HG03460 (cell line): ENCODE results near the gene SPDYE2.
"Not testable (repeated sequence)": the region's sequence is repeated elsewhere in the genome, so short reads cannot be mapped to it uniquely, and the experiment has no call there.

Source experiments
- ATAC-seq: cut with Tn5 transposase; IDR thresholded peaks from one replicate; pipeline ENCODE4 v1.9.1; 2021; ENCODE audit not compliant: unreplicated experiment

SPDYE2 gene

DNA sequence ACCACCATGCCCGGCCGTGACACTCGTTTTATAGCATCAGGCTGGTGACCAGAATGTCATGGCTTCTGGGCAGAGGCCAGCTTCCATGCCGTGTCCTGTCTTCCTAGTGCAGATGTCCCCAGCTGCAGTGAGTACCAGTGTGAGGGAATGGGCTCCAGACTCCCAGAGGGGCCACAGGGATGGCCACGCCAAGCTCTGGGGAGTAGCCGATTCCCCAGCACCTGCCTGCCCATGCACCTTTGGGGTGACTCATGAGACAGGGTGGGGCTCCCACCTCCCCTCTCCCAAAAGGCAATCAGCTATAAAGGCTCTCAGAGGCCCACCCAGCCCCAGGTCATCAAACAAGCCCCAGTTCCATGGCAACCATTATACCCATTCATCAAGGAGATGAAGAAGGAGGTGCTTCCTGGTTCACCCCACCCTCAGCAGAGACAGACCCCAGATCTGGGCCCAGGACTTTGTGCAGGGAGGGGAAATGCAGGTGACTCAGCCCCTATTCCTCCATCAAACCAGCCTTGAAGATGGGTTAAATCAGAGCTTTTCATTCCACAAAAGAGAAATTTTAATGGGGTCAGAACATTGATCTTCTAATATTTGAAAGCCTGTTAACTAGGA is at the start of gene SPDYE2:
SPDYE2 (plus strand) TSS at position 419 of the 615 bp plus-strand sequence. CDS start 2,030 bp downstream, outside the sequence.
- ATAC-seq, result not testable (repeated sequence)

DNA sequence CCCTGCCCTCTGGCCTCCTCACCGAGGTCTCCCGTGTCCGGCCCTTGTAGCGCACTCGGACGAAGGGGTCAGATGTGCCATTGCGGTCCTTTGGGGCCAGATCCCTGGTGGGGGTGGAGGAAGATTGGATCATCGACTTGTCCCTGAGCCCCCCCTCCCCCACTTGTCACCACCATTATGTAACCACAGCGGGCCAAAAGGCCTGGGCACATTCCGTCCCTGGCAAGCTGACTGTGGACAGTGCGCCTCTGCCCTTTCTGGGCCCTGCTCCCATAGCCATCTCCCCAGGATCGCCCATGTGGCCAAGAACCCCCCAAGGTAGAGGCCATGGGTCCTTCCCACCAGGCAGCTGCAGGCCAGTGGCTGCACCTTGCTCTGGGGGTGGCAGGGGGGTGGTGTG is 47.9 kb upstream of the SPDYE2 start:
- ATAC-seq, result not testable (repeated sequence)

- not testable (repeated sequence) for ATAC-seq
Observed at GRCh38 chr7:102505298-102506185, 45.5 kb upstream of the SPDYE2 start.

DNA sequence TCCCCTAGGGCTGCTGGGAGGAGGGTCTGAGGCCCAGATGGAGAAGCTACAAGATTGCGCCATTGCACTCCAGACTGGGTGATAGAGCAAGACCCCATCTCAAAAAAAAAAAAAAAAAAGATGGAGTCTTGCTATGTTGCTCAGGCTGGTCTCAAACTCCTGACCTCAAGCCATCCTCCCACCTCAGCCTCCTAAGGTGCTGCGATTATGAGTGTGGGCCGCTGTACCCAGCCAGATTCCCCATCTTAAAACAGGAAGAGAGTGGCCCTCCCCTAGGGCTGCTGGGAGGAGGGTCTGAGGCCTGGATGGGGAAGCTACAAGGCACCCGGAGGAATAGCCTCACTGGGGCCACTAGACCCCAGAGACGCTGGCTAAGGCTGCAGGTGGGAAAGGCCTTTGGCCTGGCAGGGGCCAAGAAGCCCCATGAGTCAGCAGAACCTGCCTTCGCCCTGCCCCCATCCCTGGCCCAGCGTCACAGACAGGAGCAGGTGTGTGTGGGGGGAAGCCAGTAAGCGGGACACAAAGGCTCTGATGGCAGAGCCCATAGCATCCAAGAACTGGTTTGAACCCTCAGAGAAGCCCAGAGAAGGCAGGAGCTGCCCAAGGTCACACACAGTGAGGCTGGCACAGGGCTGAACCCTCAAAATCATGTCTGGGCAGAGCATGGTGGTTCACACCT is 43.5 kb upstream of the SPDYE2 start:
- ATAC-seq, result not testable (repeated sequence)

- not testable (repeated sequence) for ATAC-seq
Observed at GRCh38 chr7:102510575-102510974, 40.5 kb upstream of the SPDYE2 start.

GRCh38 chr7:102511860-102512522 is 39.0 kb upstream of the SPDYE2 start:
- ATAC-seq, result peak; percentile 37

DNA sequence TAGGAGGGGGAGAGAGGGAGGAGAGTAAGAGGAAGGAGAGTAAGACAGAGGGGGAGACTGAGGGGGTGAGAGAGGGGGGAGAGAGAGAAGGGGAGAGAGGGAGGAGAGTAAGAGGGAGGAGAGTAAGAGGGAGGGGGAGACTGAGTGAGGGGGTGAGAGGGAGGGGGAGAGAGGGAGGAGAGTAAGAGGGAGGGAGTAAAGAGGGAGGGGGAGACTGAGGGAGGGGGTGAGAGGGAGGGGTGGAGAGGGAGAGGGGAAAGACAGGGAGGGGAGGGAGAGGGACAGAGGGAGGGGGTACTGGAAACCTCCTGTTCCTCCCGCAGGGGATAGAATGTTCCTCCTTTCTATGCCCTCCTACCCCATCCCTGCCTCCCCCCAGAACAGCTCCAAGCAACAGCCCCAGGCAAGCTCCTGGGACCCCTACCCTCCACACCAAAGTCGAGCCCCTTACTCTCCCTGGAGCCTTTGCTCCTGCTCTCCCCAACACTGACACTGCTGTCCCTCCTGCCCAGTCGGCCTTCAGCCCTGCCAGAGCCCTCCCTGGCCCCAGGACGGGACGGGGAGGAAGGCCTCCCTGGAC is 38.3 kb upstream of the SPDYE2 start:
- ATAC-seq, result not testable (repeated sequence)

DNA sequence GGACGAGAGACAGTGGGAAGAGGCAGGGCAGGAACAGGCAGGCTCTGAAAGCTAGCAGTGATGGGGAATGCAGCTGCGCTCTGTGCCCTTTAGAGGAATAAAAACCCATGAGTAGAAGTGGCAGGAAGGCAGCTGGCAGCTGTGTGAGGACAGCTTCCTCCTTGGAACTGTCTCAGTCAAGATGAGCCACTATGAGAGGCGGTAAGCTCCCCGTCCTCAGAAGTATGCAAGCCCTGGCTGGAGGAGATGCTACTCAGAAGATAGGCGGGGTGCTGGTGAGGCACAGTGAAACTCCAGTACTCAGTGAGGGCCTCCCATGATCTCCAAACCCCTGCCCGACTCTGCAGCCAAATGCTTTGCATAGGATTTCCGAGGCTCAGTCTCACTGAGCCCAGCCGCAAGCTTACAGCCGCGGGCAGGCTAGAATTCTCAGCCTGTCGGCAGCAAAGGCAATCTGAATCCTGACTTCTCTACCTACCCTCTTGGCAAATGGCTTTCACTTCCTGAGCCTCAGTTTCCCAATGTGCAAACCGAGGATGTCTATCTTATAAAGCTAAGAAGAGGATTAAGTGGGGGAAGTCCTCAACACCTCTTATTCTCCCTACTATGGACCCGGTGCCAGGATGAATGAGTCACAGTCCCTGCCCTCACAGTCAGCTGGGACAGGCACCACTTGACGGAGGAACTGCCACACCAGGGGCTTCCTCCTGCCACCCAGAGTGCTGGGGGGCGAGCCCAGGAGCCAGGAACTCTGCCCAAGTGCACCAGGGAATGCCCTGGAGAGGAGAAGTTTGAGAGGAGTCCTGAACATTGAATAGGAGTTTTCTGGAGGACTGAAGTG is 35.9 kb upstream of the SPDYE2 start:
- peak; percentile 67 for ATAC-seq

GRCh38 chr7:102515889-102516288 is 35.1 kb upstream of the SPDYE2 start:
- not testable (repeated sequence) for ATAC-seq

DNA sequence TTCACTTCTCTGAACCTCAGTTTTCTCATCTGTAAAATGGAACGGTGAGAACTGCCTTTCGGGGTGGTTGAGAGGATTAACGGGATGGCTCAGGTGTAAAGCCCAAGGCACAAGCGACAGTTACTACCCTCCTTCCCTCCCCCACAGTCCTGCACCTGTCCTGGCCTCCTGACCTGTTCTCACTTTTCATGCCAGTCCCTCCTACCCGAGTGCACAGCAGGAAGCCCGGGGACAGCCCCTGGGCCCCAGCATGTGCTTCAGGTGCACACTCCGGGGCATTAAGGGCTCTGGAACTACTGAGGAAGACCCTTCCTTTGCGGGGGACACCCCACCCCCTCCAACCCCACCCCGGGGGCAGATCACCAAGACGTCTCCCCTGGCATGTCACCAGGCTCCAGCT is 34.1 kb upstream of the SPDYE2 start:
- ATAC-seq, result not testable (repeated sequence)

GRCh38 chr7:102517550-102518147 is 33.4 kb upstream of the SPDYE2 start, which contains the start of gene RASA4B:
Gene RASA4B, minus strand, starts transcription at chr7:102517777. Its CDS starts 67 bp downstream, at chr7:102517710.
- peak; percentile 59 for ATAC-seq

GRCh38 chr7:102520797-102521196 is 30.2 kb upstream of the SPDYE2 start:
- not testable (repeated sequence) for ATAC-seq

GRCh38 chr7:102524803-102525202 is 26.2 kb upstream of the SPDYE2 start:
- ATAC-seq, result not testable (repeated sequence)

GRCh38 chr7:102527182-102527581 is 23.8 kb upstream of the SPDYE2 start:
- not testable (repeated sequence) for ATAC-seq

DNA sequence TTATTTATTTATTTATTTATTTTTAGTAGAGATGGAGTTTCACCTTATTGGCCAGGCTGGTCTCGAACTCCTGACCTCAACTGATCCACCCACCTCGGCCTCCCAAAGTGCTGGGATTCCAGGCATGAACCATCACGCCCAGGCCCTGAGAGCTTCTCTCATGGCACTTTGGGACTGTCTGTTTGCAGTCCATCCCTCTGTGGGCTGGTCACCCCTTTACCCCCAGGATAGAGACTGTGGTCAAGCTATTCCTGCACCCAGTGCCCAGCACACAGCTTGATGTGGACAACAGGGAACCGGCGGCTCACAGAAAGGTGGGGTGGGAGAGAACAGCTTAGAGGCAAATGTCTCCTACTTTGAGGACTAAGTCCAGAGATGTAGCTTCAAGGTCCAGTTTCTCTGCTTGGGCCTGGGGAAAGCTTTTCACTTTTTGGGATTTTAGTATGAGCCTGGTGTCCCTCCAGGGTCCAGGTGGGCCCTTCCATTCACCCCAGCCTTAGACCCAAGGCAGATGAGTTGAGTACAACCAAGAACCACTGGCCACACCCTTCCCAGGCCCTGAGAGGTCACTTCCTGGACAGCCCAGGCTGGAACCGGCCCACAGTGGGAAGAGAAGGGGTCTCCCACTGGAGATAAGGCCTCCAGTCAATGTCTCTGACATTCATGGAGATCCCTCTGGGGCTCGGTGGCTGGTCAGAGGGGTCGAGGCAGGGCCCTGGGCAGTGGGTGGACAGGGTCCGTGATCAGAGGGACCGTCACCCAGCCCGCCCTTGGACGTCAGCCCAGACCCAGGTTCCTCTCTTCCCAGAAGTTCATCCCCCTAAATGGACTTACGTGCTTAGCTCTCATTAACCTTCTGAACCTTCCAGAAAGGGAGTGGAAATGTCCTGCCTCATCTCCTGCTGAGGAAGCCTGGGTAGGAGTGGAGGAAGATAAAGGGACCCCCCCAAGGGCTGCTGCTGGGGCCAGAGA is 22.9 kb upstream of the SPDYE2 start:
- ATAC-seq, result not testable (repeated sequence)

- not testable (repeated sequence) for ATAC-seq
Observed at GRCh38 chr7:102531583-102531982, 19.4 kb upstream of the SPDYE2 start.

DNA sequence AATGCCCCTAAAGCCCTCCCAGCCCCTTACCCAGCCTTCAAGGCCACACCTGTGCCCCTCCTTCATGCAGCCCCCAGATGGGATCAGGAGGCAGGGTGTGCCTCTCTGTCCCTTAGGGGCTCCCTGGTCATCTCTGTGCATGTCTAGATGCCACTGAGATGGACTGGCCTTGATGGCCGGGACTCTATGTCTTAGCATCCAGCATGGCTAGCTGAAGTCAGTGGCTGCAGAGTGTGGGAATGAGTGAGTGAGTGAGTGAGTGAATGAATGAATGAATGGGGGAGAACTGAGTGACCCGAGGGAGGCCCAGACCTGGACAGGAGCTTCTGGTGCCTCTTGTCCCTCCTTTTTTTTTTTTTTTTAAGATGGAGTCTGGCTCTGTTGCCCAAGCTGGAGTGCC is 18.9 kb upstream of the SPDYE2 start:
- ATAC-seq, result not testable (repeated sequence)

- not testable (repeated sequence) for ATAC-seq
Observed at GRCh38 chr7:102535062-102535615, 15.9 kb upstream of the SPDYE2 start.
